HepG2 (cell line): ENCODE measurements around the gene SOAT2. TPM values are rescaled to one million over a fixed set of nuclear protein-coding genes. Genes with fewer than 3 reads are reported as not detected.

Source experiments
- ATAC-seq: fragments of 200-7000 bp; cut with Tn5 transposase; 3 replicates; pipeline ENCODE4 v1.9.1; 2020; ENCODE audit warnings: mild to moderate bottlenecking, moderate library complexity
- BruUV-seq: library from RNA; stranded (reverse); fragments of 400-500 nt; replicated peaks from 2 replicates; lab custom pipeline; 2021; lab: Mats Ljungman, UMichigan
- CTCF ChIA-PET: fragments of 300-600 bp; formaldehyde crosslinking; extraction: SDS; loops from one replicate; lab custom pipeline; 2021; ENCODE audit warnings: low total read pairs, inconsistent platforms, low intra/inter-chr PET ratio; lab: Yijun Ruan, JAX
- POLR2A ChIA-PET: fragments of 350-600 bp; sonication (Branson Sonifier 250); formaldehyde crosslinking; loops from one replicate; lab custom pipeline; 2020; ENCODE audit warnings: antibody characterized with exemption, inconsistent platforms; lab: Yijun Ruan, JAX
- DNase-seq: peaks from one replicate; pipeline ENCODE4 v3.0.0-alpha.2; 2015; ENCODE audit warnings: low spot score
- FAIRE-seq: peaks from 3 replicates; lab custom pipeline; 2011; peaks lifted over from hg19 to GRCh38; lab: Jason Lieb, UNC
- H2AFZ ChIP-seq: one replicate; pipeline ENCODE4 v1.6.1; 2011; ENCODE audit warnings: low read length, inconsistent platforms
- H3K27ac ChIP-seq: fragments of 300-600 bp; 3 replicates; pipeline ENCODE4 v1.8.0; 2011; ENCODE audit warnings: mixed run types, mild to moderate bottlenecking, mixed read lengths, low read length, inconsistent platforms; ENCODE audit not compliant: insufficient read depth; ENCODE audit errors: extremely low read length
- H3K27me3 ChIP-seq, 2 experiments: fragments of 200-600 bp in 1 of 2; 2 replicates in 1 of 2; 3 replicates in 1 of 2; pipeline versions ENCODE4 v1.6.0 to v1.8.0; 2011; ENCODE audit warnings: low read length in 2 of 2, mild to moderate bottlenecking in 2 of 2, moderate library complexity in 2 of 2, inconsistent platforms in 1 of 2; ENCODE audit not compliant: insufficient read depth in 2 of 2, control insufficient read depth in 1 of 2
- H3K36me3 ChIP-seq, 2 experiments: fragments of 200-600 bp in 1 of 2; replicated peaks in 1 of 2; 2 replicates in 1 of 2; 3 replicates in 1 of 2; pipeline versions ENCODE4 v1.5.1 to v1.8.0; 2011; ENCODE audit warnings: low read length in 2 of 2, inconsistent platforms in 1 of 2; ENCODE audit not compliant: insufficient read depth in 2 of 2, control insufficient read depth in 1 of 2
- H3K4me1 ChIP-seq: 2 replicates; pipeline ENCODE4 v1.5.1; 2012; ENCODE audit warnings: low read length, inconsistent platforms; ENCODE audit not compliant: insufficient read depth
- H3K4me2 ChIP-seq: 2 replicates; pipeline ENCODE4 v1.6.0; 2011; ENCODE audit warnings: low read depth, low read length, inconsistent platforms
- H3K4me3 ChIP-seq, 3 experiments: fragments of 200-600 bp in 1 of 3; sonication (generic), shearing (Covaris generic) in 1 of 3; replicated peaks in 1 of 3; 2 replicates each; pipeline ENCODE4 v1.5.1; 2011 to 2016; ENCODE audit warnings: low read length in 3 of 3, inconsistent platforms in 2 of 3, low read depth in 2 of 3, mild to moderate bottlenecking in 2 of 3, control low read depth in 1 of 3, mixed read lengths in 1 of 3; ENCODE audit not compliant: insufficient read depth in 1 of 3
- H3K79me2 ChIP-seq: one replicate; pipeline ENCODE4 v1.6.1; 2011; ENCODE audit warnings: low read length, inconsistent platforms; ENCODE audit not compliant: insufficient read depth
- H3K9ac ChIP-seq: 2 replicates; pipeline ENCODE4 v1.6.0; 2011; ENCODE audit warnings: mild to moderate bottlenecking, low read depth, low read length, inconsistent platforms; ENCODE audit not compliant: insufficient read depth
- H3K9me3 ChIP-seq: 2 replicates; pipeline ENCODE4 v1.5.1; 2012; ENCODE audit warnings: mild to moderate bottlenecking, low read length
- H4K20me1 ChIP-seq: 2 replicates; pipeline ENCODE4 v1.6.0; 2011; ENCODE audit warnings: inconsistent platforms, mild to moderate bottlenecking, low read length, moderate library complexity; ENCODE audit not compliant: insufficient read depth
- DPF2 ChIP-seq: sonication (generic); formaldehyde crosslinking; IDR thresholded peaks from 2 replicates; pipeline ENCODE4 v1.4.0; 2020; ENCODE audit warnings: mild to moderate bottlenecking, low read depth, missing genetic modification reagents, borderline replicate concordance
- EEA1 ChIP-seq: sonication (generic); formaldehyde crosslinking; IDR thresholded peaks from 2 replicates; pipeline ENCODE4 v1.5.1; 2020; ENCODE audit warnings: mild to moderate bottlenecking, missing genetic modification reagents, borderline replicate concordance
- HNRNPH1 ChIP-seq: fragments of 200-400 bp; formaldehyde crosslinking; optimal IDR thresholded peaks from 2 replicates; pipeline ENCODE3; 2017; ENCODE audit warnings: mild to moderate bottlenecking, low read depth, low read length
- KAT7 ChIP-seq: IDR thresholded peaks from 2 replicates; pipeline ENCODE4 v1.6.1; 2018; ENCODE audit warnings: borderline replicate concordance, missing compliant biosample characterization
- PRDM15 ChIP-seq: sonication (generic); formaldehyde crosslinking; IDR thresholded peaks from 2 replicates; pipeline ENCODE4 v1.4.0; 2020; ENCODE audit warnings: missing genetic modification reagents
- ZFY ChIP-seq: sonication (generic); formaldehyde crosslinking; IDR thresholded peaks from 2 replicates; pipeline ENCODE4 v1.4.0; 2020; ENCODE audit warnings: missing genetic modification reagents
- ZMAT3 ChIP-seq: sonication (generic); formaldehyde crosslinking; conservative IDR thresholded peaks from 2 replicates; pipeline ENCODE4 v1.7.0; 2021; ENCODE audit warnings: missing genetic modification reagents
- ZNF138 ChIP-seq: sonication (generic); formaldehyde crosslinking; IDR thresholded peaks from 2 replicates; pipeline ENCODE4 v1.5.0; 2020; ENCODE audit warnings: mild to moderate bottlenecking, low read depth, missing genetic modification reagents
- ZNF337 ChIP-seq: sonication (generic); formaldehyde crosslinking; IDR thresholded peaks from 2 replicates; pipeline ENCODE4 v1.5.1; 2020; ENCODE audit warnings: missing genetic modification reagents, low read depth, mild to moderate bottlenecking, borderline replicate concordance
- ZNF574 ChIP-seq: sonication (generic); formaldehyde crosslinking; IDR thresholded peaks from 2 replicates; pipeline ENCODE4 v1.4.0; 2020; ENCODE audit warnings: missing genetic modification reagents
- ZNF607 ChIP-seq: sonication (generic); formaldehyde crosslinking; IDR thresholded peaks from 2 replicates; pipeline ENCODE4 v1.5.1; 2020; ENCODE audit warnings: missing genetic modification reagents, mild to moderate bottlenecking, borderline replicate concordance
- WGBS: methylation state at CpG from one replicate; pipeline ENCODE4 v1.1.6; 2017; ENCODE audit warnings: low lambda C conversion rate; 5-methylcytosine and 5-hydroxymethylcytosine counted together
- in situ Hi-C: cut with HindIII; loops from 2 replicates; pipeline ENCODE4 v1.10.0; 2017; ENCODE audit warnings: low pct_unique_long_range_greater_than_20kb; ENCODE audit not compliant: extremely low pct_ligation_motif_present
- intact Hi-C: fragments of 100-400 bp; cut with micrococcal nuclease; formaldehyde crosslinking; loops from one replicate; pipeline ENCODE4 v1.10.0; 2022; ENCODE audit not compliant: unreplicated experiment
- polyA plus RNA-seq, 8 experiments: library from polyadenylated mRNA; depleted of rRNA in 3 of 8; stranded (reverse) in 7 of 8; unstranded in 1 of 8; fragments of >200 nt; fragmentation: Illumina TruSeq in 4 of 8; extraction: Trizol in 4 of 8; gene quantifications; 2 replicates each; pipeline versions ENCODE4 v1.2.1 to v1.2.3, GENCODE V29; 2011 to 2016; ENCODE audit warnings: low read depth in 4 of 8, missing spikeins in 1 of 8, mixed read lengths in 1 of 8; ENCODE audit not compliant: insufficient read depth in 1 of 8
- total RNA-seq, 5 experiments: library from RNA; depleted of rRNA; stranded (reverse); fragments of >200 nt; fragmentation: Illumina TruSeq; extraction: Trizol; gene quantifications; 2 replicates each; pipeline ENCODE4 v1.2.3, GENCODE V29; 2016; ENCODE audit warnings: low read depth in 1 of 5

Gene SOAT2
- total and polyA plus RNA-seq, 2 of the 13 experiments (the other 11 are each of a cell fraction or from before 2014, with no cell fraction given) = 14.9 to 108 TPM

- FAIRE-seq (no peak), DNase-seq (no peak), ATAC-seq (no peak)
- no peak overlapping the region for H3K9ac ChIP-seq
- in situ Hi-C loops = no loop called here
- no peak overlapping the region for H3K4me3 ChIP-seq
- ChIA-PET CTCF (no interaction called here), POLR2A (no interaction called here)
- H3K4me1 ChIP-seq = peaks cover 23% of the 10 kb centered on the region
- H3K27me3 ChIP-seq = no peaks in the 10 kb centered on the region
- intact Hi-C loops = loop anchor here (5.0 kb wide), 1 partner anchor 45 kb away; the partner anchor contains the start of gene SOAT2
- H2AFZ ChIP-seq = no peak overlapping the region
- BruUV-seq = no TSS peak
- no peaks in the 10 kb centered on the region for H3K79me2 ChIP-seq
- no peaks in the 10 kb centered on the region for H3K36me3 ChIP-seq
- no peak overlapping the region for H3K4me2 ChIP-seq
- no peaks in the 10 kb centered on the region for H4K20me1 ChIP-seq
- H3K9me3 ChIP-seq = no peaks in the 10 kb centered on the region
- no peak for TF ChIP-seq HNRNPH1
- no peak for TF ChIP-seq EEA1 (CRISPR knock-in tag)
- WGBS = 92% methylated on average over 5 of the region's 5 CpGs
- no peak overlapping the region for H3K27ac ChIP-seq
Observed at GRCh38 chr12:53147181-53147580, 43.9 kb downstream of the SOAT2 start.

- CTCF ChIA-PET = no interaction called here
- TF ChIP-seq DPF2 (no peak), ZNF607 (no peak), ZNF574 (CRISPR knock-in tag) (no peak), KAT7 (CRISPR knock-in tag) (no peak), ZFY (no peak), PRDM15 (CRISPR knock-in tag) (no peak), ZNF138 (CRISPR knock-in tag) (no peak), ZNF337 (CRISPR knock-in tag) (no peak), ZMAT3 (CRISPR knock-in tag) (no peak)
Observed at GRCh38 chr12:53147653-53148052, 44.4 kb downstream of the SOAT2 start.

More at GRCh38 chr12:53147653-53148052, 44.4 kb downstream of the SOAT2 start:
- FAIRE-seq (no peak), DNase-seq (no peak), ATAC-seq (no peak)
- H3K9me3 ChIP-seq = no peaks in the 10 kb centered on the region
- peaks cover 23% of the 10 kb centered on the region for H3K4me1 ChIP-seq
- H3K4me2 ChIP-seq = no peak overlapping the region
- H2AFZ ChIP-seq = no peak overlapping the region
- H3K27me3 ChIP-seq = no peaks in the 10 kb centered on the region
- BruUV-seq = no TSS peak
- H3K27ac ChIP-seq = no peak overlapping the region
- POLR2A ChIA-PET = no interaction called here
- 81% methylated on average over 15 of the region's 15 CpGs for WGBS
- no peaks in the 10 kb centered on the region for H3K36me3 ChIP-seq
- H3K4me3 ChIP-seq = no peak overlapping the region
- H3K79me2 ChIP-seq = no peaks in the 10 kb centered on the region
- in situ Hi-C loops = no loop called here
- no peak overlapping the region for H3K9ac ChIP-seq
- intact Hi-C loops = loop anchor here (5.0 kb wide), 1 partner anchor 45 kb away; the partner anchor contains the start of gene SOAT2
- no peaks in the 10 kb centered on the region for H4K20me1 ChIP-seq
